OCI-LY7 (cell line): ENCODE results near the gene CACNA2D1.

Source experiments
- CTCF ChIP-seq: fragments of 200-600 bp; sonication (generic); conservative IDR thresholded peaks from 2 replicates; pipeline ENCODE4 v1.5.1; 2014; ENCODE audit warnings: mild to moderate bottlenecking, antibody characterized with exemption, low read length, moderate library complexity, mixed read lengths
- EZH2phosphoT487 ChIP-seq: fragments of 200-600 bp; sonication (generic); IDR thresholded peaks from 2 replicates; pipeline ENCODE4 v1.6.1; 2018; ENCODE audit warnings: low read depth, borderline replicate concordance, mild to moderate bottlenecking, mixed run types, antibody characterized with exemption, low read length, moderate library complexity, mixed read lengths

DNA sequence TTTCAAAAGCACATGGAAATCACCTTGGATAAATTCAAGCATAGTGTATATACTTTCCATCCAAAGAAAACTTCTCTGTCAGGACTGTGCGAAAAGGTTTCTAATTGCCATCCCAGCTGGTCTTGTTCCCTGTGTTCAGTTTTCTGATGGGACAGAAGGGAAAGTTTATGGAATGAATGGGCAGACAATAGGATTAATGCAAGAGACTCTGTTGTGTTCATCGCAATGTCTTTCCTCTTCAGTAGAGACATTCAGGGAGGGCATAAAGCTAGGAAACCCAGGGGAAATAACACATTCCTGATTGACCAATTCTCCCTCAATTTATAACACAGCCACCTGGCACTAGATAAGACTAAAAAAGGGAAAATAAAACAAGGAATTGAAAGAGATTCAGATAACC, 78.9 kb downstream of the CACNA2D1 start:
- no peak for TF ChIP-seq CTCF
- TF ChIP-seq EZH2phosphoT487, result no peak
